HFF-Myc (cell line): ENCODE measurements around the gene COL4A1.

Experiments used
- DNase-seq: peaks from one replicate; pipeline ENCODE4 v3.0.0-alpha.2; 2011; ENCODE audit warnings: low read depth; ENCODE audit errors: extremely low read depth
- H3K4me3 ChIP-seq: replicated peaks from 2 replicates; pipeline ENCODE4 v1.5.1; 2011; ENCODE audit warnings: low read depth, mild to moderate bottlenecking, control low read depth, low read length
- TF ChIP-seq, protein P1 (sequence below): IDR thresholded peaks from 2 replicates; pipeline ENCODE4 v1.5.1; 2012; ENCODE audit warnings: mild to moderate bottlenecking, low read depth, low read length, control low read depth; ENCODE audit errors: missing control alignments

The COL4A1 gene

DNA sequence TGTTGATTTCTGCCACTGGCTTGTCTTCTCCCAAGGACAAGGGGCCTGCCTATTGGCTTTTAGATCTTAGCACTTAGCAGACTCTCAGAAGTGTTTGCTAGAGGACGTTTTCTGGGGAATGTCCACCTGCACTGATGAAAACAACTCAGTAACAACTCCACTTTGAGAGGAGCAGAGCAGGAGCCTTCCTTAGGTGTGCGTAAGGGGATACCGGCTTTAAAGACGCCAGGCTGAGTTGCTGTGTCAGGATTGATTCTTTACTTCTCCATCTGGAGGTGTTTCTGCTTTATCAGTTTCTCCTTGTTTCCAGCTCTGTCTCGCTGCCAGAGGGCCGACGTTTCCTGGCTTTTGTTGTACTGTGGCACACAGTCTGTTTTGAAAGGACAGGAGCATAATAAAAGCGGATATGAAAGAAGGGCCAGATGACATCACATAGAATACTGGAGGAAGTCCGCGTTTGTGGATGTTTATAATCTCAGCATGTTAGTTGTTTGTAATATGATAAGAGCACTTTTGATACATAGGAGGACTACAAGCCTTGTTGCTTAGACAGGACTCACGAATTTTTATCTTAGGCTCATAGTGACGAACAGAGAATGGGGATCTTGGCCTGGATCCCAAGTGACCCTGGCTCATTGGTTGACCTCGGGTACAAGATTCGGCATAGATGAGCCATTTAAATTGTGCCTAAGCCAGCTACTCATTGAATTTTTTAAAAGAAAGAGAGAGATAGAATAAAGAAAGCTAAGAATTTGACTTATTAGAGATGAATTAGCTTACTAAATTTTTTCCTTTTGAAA lies 34.7 kb upstream of the COL4A1 start:
- DNase-seq = no peak
- no peak overlapping the region for H3K4me3 ChIP-seq
- TF ChIP-seq, protein P1, sequence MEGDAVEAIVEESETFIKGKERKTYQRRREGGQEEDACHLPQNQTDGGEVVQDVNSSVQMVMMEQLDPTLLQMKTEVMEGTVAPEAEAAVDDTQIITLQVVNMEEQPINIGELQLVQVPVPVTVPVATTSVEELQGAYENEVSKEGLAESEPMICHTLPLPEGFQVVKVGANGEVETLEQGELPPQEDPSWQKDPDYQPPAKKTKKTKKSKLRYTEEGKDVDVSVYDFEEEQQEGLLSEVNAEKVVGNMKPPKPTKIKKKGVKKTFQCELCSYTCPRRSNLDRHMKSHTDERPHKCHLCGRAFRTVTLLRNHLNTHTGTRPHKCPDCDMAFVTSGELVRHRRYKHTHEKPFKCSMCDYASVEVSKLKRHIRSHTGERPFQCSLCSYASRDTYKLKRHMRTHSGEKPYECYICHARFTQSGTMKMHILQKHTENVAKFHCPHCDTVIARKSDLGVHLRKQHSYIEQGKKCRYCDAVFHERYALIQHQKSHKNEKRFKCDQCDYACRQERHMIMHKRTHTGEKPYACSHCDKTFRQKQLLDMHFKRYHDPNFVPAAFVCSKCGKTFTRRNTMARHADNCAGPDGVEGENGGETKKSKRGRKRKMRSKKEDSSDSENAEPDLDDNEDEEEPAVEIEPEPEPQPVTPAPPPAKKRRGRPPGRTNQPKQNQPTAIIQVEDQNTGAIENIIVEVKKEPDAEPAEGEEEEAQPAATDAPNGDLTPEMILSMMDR = no peak

DNA sequence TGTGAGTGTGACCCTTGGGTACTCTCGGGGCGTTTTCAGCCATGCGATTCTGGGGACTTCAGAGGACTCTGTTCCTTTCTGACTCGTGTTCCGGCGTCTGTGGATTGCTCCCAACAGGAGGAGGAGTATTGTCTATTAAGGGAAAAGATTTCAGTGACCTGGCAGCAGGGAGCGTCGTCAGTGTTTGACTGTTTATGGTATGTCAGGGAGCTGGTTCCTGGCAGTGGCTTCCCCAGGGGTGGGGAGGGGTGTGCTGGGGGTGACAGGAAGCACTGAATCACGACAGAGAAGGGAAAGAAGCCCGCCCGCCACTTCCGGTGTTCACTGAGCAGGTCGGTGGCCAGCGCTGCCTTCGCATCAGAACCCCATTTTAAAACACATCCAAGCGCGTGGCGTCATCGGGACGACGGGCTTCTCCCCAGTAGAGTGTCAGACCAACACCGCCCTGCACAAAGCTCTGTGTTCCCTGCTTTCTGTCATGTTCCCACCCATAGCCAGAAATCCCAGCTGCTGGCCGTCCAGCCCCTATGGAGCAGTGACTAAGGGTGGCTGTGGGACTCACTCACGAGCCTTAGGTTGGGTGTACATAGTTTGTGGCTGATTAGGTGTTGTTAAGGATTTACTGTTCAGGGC lies 34.0 kb upstream of the COL4A1 start:
- H3K4me3 ChIP-seq = no peak overlapping the region
- DNase-seq = no peak
- TF ChIP-seq, protein P1 = no peak

DNA sequence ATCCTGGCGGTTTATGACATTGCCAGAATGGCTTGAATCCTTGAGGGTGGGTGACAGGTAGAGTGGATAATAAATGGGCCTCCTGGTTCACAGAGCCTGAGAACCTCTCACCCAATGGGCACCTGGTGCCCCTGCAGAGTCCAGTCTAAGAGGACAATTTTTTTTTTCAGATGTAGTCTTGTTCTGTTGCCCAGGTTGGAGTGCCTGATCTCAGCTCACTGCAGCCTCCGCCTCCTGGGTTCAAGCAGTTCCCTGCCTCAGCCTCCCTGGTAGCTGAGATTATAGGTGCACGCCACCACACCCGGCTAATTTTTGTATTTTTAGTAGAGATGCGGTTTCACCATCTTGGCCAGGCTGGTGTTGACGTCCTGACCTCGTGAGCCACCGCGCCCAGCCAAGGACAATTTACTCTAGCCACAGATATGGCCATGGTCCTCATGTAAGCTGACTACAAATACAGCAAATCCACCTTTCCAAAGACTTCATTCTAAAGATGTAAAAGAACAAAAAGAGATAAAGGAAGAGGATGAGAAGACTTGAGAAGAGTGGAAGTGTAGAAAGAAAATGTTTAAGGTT lies 33.1 kb upstream of the COL4A1 start:
- H3K4me3 ChIP-seq = no peak overlapping the region
- TF ChIP-seq, protein P1 = no peak
- no peak for DNase-seq

DNA sequence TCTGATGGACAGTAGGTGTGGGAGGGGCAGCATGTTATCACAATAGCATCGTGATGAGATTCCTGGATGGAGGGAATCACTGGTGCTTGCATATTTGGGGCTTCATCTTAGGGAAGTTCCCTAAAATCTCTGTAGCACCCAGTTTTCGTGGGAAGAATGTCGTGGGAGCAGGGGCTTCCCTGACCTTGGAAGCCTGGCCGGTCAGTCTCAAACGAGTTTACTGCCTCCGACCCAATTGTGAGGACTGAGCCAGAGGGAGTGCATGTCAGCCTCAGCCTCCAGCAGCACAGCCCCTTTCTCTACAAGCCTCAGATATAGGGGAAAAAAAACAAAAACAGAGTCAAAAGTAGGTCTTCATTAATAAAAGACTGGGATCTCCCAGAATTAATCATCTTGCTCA lies 32.3 kb upstream of the COL4A1 start:
- TF ChIP-seq, protein P1 = no peak
- no peak for DNase-seq
- H3K4me3 ChIP-seq = no peak overlapping the region

DNA sequence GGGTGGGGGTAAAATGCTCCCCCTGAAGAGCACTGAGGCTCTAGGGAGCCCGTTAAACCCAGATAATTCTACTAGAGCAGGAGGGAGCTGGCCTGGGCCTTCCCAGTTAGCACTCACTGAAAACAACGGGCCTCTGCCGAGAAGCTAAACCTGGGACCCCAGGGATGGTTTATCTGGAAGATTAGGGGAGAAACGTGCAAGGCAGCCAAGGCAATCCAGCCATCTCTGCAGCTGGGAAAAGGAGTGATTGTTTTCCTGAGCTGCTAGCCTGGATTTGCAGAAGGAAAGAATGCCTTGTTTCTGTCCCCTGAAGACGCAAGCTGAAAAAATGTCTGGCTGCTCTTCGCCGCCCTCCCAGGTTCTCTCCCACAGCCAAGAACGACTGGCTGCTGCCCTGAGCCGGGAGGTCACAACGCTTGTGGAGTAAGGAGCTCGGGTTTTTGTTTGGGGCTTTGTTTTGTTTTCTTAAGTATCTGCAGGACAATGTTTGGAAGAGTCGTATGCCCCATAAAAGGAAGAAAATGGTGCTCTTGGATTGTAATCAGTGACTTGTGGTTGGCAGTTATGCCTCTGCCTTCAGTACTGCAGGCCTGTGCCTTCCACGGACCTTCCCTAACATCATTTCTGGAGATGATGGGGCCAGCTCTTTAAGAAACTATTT lies 31.6 kb upstream of the COL4A1 start:
- DNase-seq = no peak
- H3K4me3 ChIP-seq = no peak overlapping the region
- TF ChIP-seq, protein P1 = no peak

DNA sequence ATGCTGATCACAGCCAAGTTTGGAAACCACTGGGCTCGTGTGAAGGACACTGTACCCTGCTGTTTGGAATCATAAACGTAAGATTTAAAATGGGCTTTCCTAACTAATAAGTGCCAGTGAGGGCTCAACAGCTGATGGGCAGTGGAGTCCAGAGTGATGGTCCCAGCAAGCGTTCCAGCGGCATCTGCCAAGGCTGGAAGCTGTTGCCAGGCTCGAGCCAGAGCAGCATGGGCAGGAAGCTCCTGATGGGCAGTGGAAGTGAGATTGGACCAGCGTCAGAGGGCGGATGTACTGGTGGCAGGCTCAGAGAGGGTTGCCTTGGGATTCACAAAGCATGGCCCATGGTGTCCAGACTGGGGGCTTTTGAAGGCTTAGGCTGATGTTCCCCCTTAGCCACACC lies 30.3 kb upstream of the COL4A1 start:
- no peak overlapping the region for H3K4me3 ChIP-seq
- TF ChIP-seq, protein P1 = no peak
- no peak for DNase-seq
